Left kidney (tissue), 2 donors: Measurements from ENCODE around the gene XPO1. TPM values are rescaled to one million over a fixed set of nuclear protein-coding genes. Genes with fewer than 3 reads are reported as not detected.

Source experiments
- DNase-seq: peaks from one replicate; pipeline ENCODE4 v3.0.0-alpha.2; 2013
- polyA plus RNA-seq: library from polyadenylated mRNA; unstranded; fragments of 120-200 nt; gene quantifications from one replicate; pipeline ENCODE4 v1.2.1, GENCODE V29; 2013; ENCODE audit not compliant: insufficient read length

Gene XPO1
- polyA plus RNA-seq, 1 donor, result 322 TPM

GRCh38 chr2:61438670-61439069 is 99.5 kb downstream of the XPO1 start:
- no peak for DNase-seq

DNA sequence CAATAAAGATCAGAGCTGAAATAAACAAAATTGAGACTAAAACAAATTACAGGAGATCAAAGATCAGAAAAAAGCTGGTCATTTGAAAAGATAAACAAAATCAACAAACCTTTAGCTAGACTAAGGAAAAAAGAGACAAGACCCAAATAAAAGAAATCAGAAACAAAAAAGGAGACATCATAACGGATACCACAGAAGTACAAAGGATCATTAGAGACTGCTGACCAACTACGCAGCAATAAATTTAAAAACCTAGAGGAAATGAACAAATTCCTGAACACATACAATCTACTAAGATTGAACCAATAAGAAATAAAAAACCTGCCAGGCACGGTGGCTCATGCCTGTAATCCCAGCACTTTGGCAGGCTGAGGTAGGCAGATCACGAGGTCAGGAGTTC is 101.0 kb downstream of the XPO1 start:
- DNase-seq, result no peak

- DNase-seq, result no peak
Measured at GRCh38 chr2:61436092-61436491, 102.1 kb downstream of the XPO1 start.

DNA sequence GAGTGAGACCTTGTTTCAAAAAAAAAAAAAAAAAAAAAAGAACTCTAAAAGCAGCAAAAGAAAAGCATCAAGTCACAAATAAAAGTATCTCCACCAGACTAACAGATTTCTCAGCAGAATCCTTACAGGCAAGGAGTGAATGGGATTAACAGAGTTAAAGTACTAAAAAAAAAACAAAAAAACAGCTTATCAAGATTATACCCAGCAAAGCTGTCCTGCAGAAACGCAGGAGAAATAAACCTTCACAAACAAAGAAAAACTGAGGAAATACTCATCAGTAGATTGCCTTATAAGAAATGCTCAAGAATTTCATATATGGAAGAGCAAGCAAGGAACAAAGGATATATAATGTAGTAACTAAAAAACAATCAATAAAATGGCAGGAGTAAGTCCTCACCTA is 102.9 kb downstream of the XPO1 start:
- no peak for DNase-seq

- DNase-seq, result no peak
Measured at GRCh38 chr2:61434314-61434713, 103.8 kb downstream of the XPO1 start.

DNA sequence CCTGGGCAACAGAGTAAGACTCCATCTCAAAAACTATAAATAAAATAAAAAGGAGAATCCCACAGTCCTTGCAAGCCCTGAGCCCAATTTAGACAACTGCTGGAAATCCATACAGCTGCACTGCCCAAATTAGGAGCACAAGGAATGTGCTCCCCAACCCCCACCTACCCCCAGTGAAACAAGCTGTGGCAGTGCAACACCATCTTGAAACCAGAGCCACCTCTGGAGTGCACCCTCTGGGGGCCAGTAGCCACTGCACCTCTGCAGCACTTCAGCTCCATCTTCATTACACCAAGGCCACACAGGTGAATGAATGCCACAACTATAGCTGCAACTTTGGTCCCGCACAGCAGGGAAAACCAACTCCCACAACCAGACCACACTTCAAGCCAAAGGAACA is 104.5 kb downstream of the XPO1 start:
- no peak for DNase-seq

- no peak for DNase-seq
Measured at GRCh38 chr2:61432990-61433389, 105.2 kb downstream of the XPO1 start.

DNA sequence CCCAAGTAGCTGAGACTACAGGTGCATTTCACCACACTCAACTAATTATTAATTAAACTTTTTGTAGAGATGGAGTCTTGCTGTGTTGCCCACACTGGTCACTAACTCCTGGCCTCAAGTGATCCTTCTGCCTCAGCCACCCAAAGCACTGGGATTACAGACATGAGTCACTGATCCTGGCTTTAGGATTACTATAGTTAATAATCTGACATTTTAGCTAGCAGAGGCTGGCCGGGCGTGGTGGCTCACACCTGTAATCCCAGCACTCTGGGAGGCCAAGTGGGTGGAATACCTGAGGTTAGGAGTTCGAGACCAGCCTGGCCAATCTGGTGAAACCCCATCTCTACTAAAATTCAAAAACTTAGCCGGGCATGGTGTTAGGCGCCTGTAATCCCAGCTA is 106.8 kb downstream of the XPO1 start:
- no peak for DNase-seq

Other genes with a start within 250 kb of the XPO1 start
- gene USP34, start 67.3 kb downstream of the XPO1 start, polyA plus RNA-seq, result 171 TPM